Putamen (tissue), 1 donor: ENCODE data around the gene MAPKAP1.

Source experiments
- DNase-seq: peaks from one replicate; pipeline ENCODE4 v3.0.0-alpha.2; 2016; ENCODE audit warnings: low spot score

MAPKAP1 gene

GRCh38 chr9:125534971-125535701 lies 171.9 kb downstream of the MAPKAP1 start:
- no peak for DNase-seq

GRCh38 chr9:125532812-125533594 lies 174.0 kb downstream of the MAPKAP1 start:
- no peak for DNase-seq

- no peak for DNase-seq
Observed at GRCh38 chr9:125532412-125532811, 174.6 kb downstream of the MAPKAP1 start.

GRCh38 chr9:125529589-125530515 lies 177.2 kb downstream of the MAPKAP1 start:
- no peak for DNase-seq

- no peak for DNase-seq
Observed at GRCh38 chr9:125529107-125529506, 177.9 kb downstream of the MAPKAP1 start.

GRCh38 chr9:125527471-125528002 lies 179.5 kb downstream of the MAPKAP1 start:
- DNase-seq: no peak

GRCh38 chr9:125525921-125526631 lies 180.9 kb downstream of the MAPKAP1 start:
- no peak for DNase-seq

- no peak for DNase-seq
Observed at GRCh38 chr9:125524583-125525355, 182.2 kb downstream of the MAPKAP1 start.

GRCh38 chr9:125523681-125524080 lies 183.3 kb downstream of the MAPKAP1 start:
- DNase-seq: no peak

GRCh38 chr9:125522328-125522725 lies 184.7 kb downstream of the MAPKAP1 start:
- no peak for DNase-seq

- no peak for DNase-seq
Observed at GRCh38 chr9:125521462-125522327, 185.3 kb downstream of the MAPKAP1 start.

GRCh38 chr9:125519734-125520133 lies 187.3 kb downstream of the MAPKAP1 start:
- DNase-seq: no peak

- DNase-seq: peak; percentile 60
Observed at GRCh38 chr9:125517577-125517976, 189.4 kb downstream of the MAPKAP1 start.

- no peak for DNase-seq
Observed at GRCh38 chr9:125515983-125516940, 190.7 kb downstream of the MAPKAP1 start.

- DNase-seq: no peak
Observed at GRCh38 chr9:125515281-125515680, 191.7 kb downstream of the MAPKAP1 start.

GRCh38 chr9:125514468-125514867 lies 192.5 kb downstream of the MAPKAP1 start:
- DNase-seq: no peak

GRCh38 chr9:125513668-125514413 lies 193.2 kb downstream of the MAPKAP1 start:
- peak; percentile 58 for DNase-seq

- no peak for DNase-seq
Observed at GRCh38 chr9:125513303-125513667, 193.7 kb downstream of the MAPKAP1 start.
